NCI-H510A (cell line): ENCODE measurements around the gene SNRK.

Source experiments
- DNase-seq: peaks from one replicate; lab custom pipeline; 2025; lab: John Stamatoyannopoulos, UW

Gene SNRK

DNA sequence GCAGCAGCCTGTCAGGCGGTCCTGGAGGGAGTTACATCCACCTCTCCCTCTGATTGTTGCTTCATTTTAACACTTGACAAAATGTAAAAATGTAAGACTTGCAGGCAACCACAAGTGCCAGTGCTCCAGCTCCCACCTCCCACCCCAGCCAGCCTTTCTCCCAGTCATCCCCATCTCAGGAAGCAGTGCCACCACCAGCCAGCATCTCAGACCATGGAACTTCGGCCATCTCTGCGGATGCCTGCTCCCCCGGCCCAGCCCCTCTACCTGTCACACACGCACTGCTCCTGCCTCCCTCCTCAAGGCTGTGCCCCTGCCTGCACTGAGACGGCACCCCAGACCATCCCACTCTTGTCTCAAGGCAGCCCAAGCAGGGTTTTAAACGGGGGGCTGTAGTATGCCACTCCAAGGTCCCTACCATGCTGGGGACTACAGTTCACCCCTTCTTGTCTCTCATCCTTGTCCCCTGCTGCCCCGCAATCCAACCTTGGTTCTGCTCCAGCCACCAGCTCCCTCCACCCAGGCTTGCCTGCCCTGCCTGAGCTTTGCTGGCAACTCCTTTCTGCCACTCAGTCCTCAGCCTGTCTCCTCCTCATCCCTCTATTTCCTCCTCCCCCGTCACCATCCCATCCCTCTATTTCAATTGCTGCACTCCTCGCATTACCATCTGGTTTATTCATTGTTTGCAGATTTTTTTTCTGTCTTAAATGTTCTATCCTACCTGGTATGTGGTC is 85.8 kb downstream of the SNRK start:
- no peak for DNase-seq

DNA sequence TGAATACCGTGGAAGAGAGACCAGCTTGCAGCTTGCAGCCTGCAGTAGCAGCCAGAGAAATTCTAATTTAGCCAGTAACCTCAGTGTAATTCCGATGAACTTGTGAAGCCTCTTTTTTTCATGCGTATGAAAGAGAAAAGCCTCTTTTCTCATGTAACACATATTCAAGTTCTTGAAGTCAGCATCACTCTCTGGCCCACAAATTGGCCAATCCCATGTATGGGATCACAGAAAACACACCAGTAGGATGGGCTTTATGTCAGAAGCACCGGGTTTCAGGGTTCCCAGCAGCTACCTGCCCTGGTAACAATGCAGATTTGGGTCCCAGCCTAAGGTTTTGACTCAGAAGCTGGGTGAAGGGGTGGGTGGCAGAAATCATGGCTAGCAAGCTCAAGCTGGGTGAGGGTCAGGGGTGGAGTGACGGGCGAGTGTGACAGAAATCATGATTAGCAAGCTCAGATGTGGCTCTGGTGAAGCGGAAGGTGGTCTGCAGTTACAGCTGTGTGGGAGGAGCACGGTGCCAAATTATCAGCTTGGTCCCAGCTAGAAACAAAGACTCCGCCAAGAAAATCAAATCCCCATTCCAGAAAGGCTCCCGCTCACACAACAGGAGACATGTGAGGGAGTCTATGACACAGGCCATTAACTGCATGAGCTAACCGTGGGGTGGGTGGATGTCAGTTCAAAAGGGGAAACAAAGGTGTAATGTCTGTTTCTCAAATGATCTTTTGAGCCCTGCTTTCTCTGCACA is 86.6 kb downstream of the SNRK start:
- no peak for DNase-seq

DNA sequence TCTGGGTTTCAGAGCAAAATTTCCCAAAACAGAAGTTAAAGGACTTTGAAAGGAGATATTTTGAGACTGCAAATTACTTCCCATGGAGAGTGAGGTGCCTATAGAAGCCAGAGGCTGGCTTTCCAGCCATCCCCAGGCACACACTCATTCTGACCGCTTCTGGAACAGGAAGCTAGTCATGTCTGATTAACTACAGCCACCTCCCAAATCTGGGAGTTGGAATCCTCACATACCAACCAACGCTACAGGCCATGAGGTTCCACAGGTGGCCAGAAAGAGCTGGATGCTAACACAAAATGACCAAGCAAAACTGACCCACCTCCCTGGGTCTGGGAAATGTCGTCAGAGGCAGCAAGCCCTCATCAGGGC is 87.2 kb downstream of the SNRK start:
- DNase-seq: no peak

DNA sequence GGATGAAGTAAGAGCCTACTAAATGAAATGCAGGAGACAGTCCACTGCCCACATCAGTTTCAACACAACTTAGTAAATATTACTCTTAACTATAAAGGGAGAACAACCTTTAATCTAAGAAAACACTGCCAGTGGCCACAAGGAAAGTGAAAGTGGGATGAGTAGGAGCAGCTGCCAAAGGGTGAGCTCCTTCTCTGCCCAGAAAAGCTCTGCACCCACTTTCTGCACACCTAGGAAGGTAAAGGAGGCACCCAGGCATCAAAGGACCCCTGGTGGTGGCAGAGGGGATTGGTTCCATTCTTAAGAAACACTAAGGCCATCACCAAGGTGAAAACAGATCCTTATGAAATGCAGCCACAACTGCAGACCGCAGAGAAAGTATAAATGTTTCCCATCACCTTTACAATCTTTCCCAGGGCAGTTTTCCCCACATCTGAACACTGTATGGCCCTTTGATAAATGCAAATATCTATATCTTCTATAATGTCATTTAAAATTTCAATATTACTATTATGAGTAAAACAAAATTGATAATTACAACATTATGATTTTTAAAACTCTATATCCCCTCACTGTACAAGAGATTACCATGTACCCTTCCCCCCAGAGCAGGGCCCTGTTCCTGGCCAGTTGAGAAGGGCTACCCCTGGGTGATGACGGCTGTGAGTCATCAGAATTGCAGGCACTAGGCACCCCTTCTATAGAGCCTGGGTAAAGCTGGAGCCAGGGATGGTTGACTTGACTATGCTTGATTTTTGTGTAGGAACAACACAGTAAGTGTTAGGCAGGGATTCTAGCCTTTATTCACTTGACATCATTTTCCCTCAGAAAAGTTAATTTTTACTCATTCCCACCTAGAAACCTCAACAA is 92.0 kb downstream of the SNRK start:
- no peak for DNase-seq

DNA sequence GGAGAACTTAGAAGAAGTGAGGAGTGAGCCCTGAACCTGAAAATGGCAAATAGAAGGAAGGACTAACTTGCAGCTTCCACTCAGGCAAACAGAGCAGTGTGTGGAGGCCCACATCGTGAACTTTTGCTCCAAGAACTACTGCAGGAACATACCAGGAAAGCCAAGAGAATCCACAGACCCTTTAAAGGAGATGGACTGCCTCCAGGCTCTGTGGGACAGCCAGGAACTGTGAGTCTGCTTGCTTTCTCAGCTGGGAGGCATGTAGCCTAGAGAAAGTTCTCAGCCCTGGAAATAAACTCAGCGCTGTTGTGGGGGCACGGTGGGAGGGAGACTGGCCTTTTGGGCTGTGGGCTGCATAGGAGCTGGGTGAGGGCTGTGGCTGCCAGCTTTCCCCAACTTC is 93.0 kb downstream of the SNRK start:
- no peak for DNase-seq

DNA sequence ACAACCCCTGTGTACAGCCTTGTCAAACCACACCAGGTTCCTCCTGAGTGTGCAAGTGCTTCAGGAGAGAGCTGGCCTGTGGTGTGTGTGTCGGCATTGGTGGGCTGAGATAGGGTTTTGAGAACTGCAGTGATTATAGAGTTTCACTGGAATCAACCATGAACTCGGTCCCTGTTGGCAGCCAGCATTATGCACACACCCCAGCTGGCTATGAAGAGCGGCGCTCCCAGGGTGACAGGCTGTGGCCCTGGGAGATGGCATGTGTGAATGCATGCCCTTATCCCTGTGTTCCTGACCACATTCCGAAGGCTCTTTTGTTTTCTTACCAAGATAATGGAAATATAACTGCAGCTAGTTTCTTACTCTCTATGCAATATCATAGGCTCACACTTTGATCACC is 101.8 kb downstream of the SNRK start:
- DNase-seq: no peak

DNA sequence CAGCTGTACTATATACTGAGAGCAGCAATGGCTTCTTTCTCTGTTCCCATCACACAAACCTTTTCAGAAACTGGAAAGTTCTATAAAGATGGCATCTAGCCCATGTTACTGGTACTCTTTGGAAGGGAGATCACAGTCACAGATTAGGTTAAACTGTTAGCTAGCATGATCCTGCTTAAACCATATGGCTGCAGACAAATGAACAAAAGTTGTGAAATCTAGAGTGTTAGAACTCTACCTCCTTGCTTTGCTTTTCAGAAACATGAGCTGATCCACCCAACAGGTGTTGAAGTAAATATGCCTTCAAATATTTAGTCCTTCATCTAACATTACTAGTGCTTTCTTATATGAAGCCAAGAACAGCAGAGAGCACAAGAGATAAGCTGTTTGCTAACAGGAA is 102.6 kb downstream of the SNRK start:
- no peak for DNase-seq

DNA sequence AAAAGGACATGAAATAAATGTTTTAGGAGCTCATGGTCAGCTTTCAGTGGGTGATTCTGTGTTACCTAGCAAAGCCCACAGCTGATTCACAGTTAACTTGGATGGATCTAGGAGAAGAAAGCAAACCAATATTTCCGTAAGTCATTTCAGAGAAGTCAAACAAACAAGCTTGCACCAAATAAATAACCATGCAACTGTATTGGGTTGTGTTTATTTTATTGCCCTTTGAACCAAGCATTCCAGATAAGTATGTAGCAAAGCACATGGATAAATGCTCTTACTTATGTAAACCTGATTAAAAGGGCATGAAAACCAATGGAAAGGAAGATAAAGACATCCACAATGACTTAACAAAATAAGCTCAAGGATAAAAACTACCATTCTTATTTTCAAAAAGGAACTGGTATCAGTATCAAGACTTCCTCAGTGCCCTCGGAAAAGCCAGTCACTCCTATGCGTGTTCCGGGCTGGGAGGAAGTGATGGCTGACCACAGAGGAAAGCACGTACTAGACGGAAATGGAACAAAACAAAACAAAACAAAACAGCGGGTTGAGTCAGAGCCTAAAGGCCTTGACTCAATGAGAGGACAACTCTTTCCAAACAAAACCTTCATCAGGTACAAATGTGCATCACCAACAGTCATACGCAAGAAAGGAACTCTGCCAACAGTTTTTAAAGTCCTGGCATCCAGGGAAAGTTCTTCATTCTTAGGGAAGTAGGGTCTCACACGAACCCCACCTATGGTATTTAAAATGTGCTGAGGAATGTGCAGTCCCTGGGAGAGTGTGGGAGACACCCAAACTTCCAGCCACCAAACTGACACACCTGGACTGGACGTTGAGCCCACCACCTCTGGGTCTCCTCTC is 103.3 kb downstream of the SNRK start:
- no peak for DNase-seq

DNA sequence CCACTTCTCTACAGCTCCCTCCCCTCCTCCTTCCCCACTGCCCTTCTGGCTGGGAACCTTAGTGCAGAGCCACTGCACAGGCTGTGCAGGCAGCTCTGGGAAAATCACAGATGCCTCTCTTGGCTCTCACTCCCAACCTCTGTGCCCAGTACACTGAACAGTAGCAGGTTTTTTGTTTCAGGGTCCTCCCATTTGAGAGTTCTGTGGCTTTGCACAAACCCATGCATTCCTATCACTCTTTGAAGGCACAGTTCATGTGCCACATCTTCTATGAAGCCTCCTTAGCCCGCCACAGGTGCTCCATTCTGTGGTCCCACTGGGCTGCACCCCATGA is 103.9 kb downstream of the SNRK start:
- DNase-seq: no peak

DNA sequence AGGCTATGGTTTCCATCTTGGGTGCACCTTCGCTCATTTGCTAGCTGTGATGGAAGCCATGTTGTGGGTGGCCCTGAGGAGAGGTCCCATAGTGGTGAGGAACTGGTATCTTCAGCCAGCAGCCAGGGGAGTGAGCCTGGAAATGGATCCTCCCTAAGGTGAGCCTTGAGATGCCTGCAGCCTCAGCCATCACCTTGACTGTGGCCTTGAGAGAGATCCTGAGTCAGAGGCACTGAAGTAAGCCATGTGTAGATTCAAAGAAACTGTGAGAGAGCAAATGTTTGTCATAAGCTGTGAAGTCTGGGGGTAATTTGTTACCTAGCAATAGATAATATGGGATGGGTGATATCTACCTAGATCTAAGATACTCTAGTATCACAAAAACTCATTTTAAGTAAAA is 105.3 kb downstream of the SNRK start:
- DNase-seq: no peak

DNA sequence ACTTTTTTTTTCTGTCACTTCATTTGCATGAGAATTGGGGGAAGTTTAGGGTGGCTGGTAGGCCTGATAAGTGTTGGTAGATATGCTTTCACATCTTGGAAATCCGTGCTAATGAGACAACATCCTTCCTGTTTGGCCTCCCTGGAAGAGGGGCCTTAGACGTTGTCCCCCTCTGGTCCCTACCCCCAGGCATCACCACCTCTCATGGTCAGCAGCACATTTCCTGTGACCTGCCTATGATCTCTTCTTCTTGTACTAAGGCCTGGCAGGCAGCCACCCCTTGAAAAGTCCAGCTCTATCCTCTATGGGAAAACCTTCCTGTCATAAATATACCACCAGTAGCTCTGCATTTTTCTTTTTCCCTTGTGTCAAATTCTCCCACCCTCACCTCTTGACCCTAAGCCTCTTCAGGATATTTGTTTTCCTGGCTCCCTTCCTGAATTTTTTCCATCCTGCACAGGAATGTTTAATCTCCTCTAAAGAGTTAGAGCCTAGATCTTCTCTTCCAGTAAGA is 107.8 kb downstream of the SNRK start:
- no peak for DNase-seq

DNA sequence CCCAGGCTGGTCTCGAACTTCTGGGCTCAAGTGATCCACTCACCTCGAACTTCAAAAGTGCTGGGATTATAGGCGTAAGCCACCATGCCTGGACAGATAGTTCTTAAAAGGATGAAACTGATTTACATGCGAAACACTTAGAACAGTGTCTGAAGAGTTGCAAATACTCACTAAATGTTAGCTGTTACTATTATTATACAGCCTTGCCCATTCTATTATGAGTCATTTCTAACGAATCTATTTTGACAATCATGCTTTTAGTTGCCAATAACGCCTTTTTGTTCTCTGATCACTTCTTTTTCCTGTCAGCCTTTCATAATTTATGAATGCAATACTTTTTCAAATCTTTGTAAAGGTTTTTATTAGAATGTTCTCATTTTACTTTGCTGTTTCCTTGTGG is 112.7 kb downstream of the SNRK start:
- no peak for DNase-seq

DNA sequence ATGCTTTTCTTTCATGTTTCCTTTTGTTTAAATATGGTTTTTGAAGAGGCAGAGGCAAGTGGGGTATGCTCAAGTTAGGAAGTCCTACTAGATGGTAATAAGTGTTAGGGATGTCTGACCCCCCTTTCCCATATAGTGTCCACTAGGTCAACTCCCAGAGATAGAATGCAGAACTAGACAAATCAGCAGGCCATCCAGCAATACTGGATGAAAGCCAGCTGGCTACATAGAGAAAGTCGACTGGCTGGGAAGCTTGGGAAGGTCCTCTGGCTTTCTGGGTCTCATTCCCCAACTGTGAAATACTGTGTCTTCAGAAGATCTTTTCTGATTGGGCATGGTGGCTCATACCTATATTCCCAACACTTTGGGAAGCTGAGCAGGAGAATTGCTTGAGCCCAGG is 113.8 kb downstream of the SNRK start:
- no peak for DNase-seq
